HG02642 (cell line): ENCODE measurements around the gene GLRX5.
"Not testable (repeated sequence)": the region's sequence is repeated elsewhere in the genome, so short reads cannot be mapped to it uniquely, and the experiment has no call there.

Experiments used
- ATAC-seq: cut with Tn5 transposase; IDR thresholded peaks from one replicate; pipeline ENCODE4 v1.9.1; 2021; ENCODE audit warnings: mild to moderate bottlenecking; ENCODE audit not compliant: unreplicated experiment, poor library complexity

The GLRX5 gene

GRCh38 chr14:95549656-95550585, 15.1 kb downstream of the GLRX5 start:
- ATAC-seq, result no peak

GRCh38 chr14:95551435-95551834, 16.6 kb downstream of the GLRX5 start:
- ATAC-seq, result no peak

- ATAC-seq, result no peak
These were observed 18.3 kb downstream of the GLRX5 start for GRCh38 chr14:95553141-95553540.

GRCh38 chr14:95555053-95555452, 20.2 kb downstream of the GLRX5 start:
- no peak for ATAC-seq

GRCh38 chr14:95557291-95557690, 22.4 kb downstream of the GLRX5 start:
- ATAC-seq, result no peak

- no peak for ATAC-seq
These were observed 23.0 kb downstream of the GLRX5 start for GRCh38 chr14:95557832-95558231.

GRCh38 chr14:95559203-95559602, 24.4 kb downstream of the GLRX5 start:
- no peak for ATAC-seq

- ATAC-seq, result peak; percentile 87
These were observed 26.2 kb downstream of the GLRX5 start for GRCh38 chr14:95561001-95561412.

GRCh38 chr14:95562892-95563685, 28.2 kb downstream of the GLRX5 start:
- no peak for ATAC-seq

- ATAC-seq, result no peak
These were observed 29.2 kb downstream of the GLRX5 start for GRCh38 chr14:95564060-95564459.

GRCh38 chr14:95569440-95569839, 34.6 kb downstream of the GLRX5 start:
- no peak for ATAC-seq

GRCh38 chr14:95573313-95573712, 38.5 kb downstream of the GLRX5 start:
- ATAC-seq, result no peak

- no peak for ATAC-seq
These were observed 41.1 kb downstream of the GLRX5 start for GRCh38 chr14:95575840-95576473.

- peak; percentile 96 for ATAC-seq
These were observed 42.4 kb downstream of the GLRX5 start for GRCh38 chr14:95577067-95577800.

GRCh38 chr14:95577870-95578269, 43.0 kb downstream of the GLRX5 start:
- ATAC-seq, result no peak

GRCh38 chr14:95583836-95584617, 49.2 kb downstream of the GLRX5 start:
- ATAC-seq, result not testable (repeated sequence)

GRCh38 chr14:95585953-95586620, 51.2 kb downstream of the GLRX5 start:
- ATAC-seq, result no peak

GRCh38 chr14:95591182-95591581, 56.3 kb downstream of the GLRX5 start:
- not testable (repeated sequence) for ATAC-seq
